HG03066 (cell line): ENCODE data around the gene DPEP2NB.
A peak's percentile ranks its signal among the peaks of the same experiment; 100 is the strongest.
"Not testable (repeated sequence)": the region's sequence is repeated elsewhere in the genome, so short reads cannot be mapped to it uniquely, and the experiment has no call there.

Source experiments
- ATAC-seq: cut with Tn5 transposase; IDR thresholded peaks from one replicate; pipeline ENCODE4 v1.9.1; 2021; ENCODE audit warnings: low read depth; ENCODE audit not compliant: unreplicated experiment

DPEP2NB gene

DNA sequence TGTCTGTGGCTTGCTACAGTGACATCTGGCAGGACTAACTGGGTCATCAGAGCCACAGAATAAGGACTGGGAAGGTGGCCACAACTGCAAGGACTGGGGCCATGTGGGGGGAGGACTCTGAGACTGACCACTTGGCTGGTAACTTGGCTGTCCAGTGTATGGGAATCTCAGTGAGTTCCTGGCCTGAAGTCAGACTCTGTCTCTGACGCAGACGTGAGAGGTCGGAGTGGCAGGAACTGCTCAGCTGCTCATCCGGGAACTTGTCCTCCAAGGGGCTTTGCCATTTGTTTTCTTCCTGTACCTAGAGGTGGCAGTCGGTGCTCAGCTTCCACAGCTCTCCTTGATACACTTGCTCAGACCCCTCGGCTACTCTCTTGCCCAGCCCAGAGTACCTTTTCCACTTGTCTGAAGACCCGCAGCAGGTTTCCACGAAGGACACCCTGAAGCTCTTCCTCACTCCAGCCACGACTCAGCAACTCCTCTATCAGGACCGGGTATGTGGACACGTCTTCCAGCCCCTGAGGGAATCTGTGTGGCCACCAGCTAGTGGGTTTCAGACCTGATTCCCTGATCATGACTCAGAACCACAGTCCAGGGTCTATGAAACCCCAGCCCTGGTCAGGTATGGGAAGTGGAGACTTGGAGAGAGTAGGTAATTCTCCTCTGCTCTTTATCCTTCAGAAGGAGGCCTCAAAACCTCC lies 28.1 kb downstream of the DPEP2NB start:
- ATAC-seq = no peak

DNA sequence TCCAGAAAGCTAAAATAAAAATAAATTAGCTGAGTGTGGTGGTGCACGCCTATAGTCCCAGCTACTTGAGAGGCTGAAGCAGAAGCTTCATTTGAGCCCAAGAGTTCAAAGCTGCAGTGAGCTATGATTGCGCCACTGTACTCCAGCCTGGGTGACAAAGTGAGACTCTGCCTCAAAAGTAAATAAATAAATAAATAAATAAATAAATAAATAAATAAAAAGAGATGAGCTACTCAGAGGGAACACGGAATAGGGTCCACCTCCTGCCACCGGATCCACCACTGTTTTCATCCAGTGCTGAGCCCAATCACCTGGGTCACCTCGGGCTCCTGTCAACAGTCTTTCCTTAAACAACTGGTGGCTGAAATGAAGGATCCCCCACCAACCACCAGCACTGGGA lies 28.8 kb downstream of the DPEP2NB start:
- no peak for ATAC-seq

DNA sequence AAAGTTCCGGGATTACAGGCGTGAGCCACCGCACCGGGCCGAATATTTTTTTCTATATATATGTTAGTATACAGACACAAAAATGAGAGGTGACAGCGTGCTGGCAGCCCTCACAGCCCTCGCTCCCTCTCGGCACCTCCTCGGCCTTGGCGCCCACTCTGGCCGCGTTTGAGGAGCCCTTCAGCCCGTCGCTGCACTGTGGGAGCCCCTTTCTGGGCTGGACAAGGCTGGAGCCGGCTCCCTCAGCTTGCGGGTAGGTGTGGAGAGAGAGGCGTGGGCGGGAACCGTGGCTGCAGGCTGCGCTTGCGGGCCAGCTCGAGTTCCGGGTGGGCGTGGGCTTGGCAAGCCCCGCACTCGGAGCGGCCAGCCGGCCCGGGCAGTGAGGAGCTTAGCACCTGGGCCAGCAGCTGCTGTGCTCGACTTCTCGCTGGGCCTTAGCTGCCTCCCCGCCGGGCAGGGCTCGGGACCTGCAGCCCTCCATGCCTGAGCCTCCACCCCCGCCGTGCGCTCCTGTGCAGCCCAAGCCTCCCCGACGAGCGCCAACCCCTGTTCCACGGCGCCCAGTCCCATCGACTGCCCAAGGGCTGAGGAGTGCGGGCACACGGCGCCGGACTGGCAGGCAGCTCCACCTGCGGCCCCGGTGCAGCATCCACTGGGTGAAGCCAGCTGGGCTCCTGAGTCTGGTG lies 33.6 kb downstream of the DPEP2NB start:
- no peak for ATAC-seq

DNA sequence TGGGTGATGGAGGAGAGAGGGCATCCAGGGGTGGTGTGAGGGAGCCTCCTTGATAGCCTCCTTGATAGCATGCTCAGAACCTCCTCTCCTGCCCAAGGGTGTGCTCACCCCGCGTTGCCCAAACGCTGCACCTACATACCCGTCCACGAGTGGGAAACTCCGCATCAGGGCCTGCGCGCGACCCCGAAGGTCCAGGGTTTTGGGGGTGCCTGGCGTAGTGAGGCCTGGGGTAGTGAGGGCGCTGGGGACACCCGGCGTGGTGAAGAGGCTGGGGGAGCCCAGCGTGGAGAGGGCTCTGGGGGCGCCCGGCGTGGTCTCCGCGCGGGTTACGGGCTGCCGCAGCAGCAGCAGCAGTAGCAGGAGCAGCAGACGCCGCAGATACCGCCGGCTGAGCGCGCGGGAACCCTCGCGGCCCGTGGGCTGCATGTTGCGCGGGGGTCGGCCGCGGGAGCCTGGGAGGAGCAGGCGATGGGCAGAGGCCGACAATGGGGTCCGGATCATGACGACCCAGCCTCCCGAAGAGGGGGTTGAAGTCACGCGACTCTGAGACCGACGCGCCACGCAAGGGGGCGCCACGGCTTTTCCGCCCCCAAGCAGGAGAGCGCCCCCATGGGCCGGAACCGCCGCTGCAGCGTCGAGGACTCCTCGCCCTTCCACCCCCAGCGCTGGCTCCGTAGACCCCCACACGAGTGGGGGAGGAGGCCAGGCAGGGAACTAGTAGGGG lies 35.6 kb downstream of the DPEP2NB start, which contains the start of gene DPEP3:
Gene DPEP3 (minus strand): TSS at position 545 of the 724 bp plus-strand sequence. CDS start 119 bp downstream, at position 426.
- no peak for ATAC-seq

DNA sequence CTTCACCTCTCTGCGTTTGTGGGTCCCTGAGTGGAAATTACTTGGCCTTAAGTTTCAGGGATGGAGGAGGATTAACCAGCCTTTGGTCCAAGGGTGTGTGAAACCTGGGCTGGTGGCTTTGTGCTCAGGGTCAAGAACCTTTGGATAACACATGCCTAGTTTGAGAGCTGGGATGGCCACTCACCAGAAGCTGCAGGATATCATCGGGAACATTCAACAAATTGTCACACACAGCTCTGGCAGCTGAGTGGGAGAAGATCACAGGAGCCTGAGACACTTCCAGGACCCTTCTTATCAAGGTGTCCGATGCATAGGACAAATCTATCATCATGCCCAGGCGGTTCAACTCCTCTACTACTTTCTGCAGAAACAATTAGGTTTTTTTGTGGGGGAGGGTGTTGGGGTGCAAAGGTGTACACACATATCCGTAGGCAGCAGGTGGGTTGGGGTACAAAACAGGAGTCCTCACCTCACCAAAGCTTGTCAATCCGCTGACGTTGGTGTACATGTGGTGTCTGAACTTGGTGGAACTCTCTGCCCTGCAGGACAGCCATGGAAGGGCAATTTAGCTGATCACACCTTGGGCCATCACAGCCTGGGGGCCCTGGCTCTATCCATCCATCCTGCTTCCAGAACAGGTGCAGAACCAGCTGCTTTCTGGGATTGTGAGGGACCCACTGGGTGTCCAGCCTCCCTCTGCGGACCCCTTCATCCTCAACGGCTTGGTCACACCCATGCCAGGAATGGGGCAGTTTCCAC lies 38.1 kb downstream of the DPEP2NB start:
- no peak for ATAC-seq

DNA sequence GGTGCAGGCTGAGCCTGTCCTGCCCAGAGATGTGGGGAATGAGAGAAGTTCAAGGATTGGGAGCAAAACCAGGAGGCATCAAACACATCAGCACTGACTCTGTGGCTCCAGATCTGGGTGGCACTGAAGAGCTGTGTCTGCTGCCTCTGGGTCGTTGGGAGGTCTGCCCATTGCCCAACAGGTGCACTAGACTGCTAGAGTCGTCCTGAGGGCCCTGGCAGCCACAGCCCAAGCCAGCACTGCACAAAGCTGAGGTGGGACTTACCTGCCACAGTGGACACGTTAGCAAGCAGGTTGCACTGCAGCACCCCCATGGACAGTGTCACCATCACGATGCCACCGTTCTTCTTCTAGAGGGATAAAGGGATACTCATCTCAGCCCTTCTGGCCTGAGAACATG lies 38.7 kb downstream of the DPEP2NB start:
- no peak for ATAC-seq

DNA sequence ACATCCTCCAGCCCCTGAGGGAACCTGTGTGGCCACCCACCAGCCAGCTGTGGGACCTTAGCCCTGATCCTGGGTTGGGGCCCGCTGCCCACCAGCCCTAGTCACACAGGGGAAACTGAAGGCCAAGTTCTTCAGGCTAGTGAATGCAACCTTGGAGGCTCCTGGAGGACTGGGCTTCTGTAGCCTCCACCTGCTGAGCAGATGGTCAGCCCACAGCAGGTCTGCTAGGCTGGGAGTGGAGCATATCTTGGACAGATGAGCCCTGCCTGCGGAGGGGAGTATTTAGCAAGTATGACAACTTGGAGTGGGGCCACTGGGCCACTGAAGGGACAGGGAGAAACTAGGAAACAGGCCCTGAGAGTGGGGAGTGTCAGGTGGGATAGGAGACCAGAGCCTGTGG lies 39.5 kb downstream of the DPEP2NB start:
- ATAC-seq = no peak

DNA sequence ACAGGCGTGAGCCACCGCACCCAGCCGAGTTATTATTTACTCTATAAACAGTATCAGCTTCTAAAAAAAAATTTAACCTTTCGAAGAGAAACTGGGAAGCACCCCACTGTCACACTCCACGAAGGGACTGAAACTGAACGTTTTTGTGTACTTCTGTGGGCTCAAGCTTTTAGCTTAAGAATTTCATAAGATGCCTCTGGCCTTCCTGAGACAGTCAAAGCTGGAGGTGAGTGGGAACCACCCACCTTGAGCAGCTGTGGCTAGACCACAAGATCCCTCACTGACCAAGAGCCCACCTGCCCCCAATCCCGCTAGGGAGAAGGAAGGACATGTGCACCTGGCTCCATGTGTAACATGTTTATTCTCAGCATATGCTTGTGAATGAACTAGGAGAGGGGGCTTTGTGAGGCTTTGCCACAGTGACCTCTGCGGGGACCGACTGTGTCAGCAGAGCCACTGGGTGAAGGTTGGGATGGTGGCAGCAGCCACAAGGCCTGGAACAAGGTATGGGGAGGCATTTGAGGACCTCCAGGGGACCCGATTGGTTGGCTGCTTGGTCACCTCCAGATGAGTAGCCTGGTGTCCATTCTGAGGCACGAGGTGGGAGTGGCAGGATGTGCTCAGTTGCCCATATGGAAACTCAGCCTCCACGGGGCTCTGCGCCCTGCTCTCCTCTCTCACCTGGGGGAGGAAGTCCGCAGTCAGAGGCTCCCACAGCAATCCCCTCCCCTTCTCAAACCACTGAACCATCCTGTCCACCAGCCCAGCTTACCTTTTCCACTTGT lies 40.2 kb downstream of the DPEP2NB start:
- ATAC-seq = no peak

DNA sequence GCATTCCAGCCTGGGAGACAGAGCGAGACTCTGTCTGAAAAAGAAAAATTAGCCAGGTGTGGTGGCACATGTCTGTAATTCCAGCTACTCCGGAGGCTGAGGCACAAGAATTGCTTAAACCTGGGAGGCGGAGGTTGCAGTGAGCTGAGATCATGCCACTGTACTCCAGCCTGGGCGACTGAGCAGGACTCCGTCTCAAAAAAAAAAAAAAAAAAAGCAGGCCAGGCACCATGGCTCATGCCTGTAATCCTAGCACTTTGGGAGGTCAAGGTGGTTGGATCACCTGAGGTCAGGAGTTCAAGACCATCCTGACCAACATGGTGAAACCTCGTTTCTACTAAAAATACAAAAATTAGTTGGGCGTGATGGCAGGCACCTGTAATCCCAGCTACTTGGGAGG lies 43.4 kb downstream of the DPEP2NB start:
- not testable (repeated sequence) for ATAC-seq

DNA sequence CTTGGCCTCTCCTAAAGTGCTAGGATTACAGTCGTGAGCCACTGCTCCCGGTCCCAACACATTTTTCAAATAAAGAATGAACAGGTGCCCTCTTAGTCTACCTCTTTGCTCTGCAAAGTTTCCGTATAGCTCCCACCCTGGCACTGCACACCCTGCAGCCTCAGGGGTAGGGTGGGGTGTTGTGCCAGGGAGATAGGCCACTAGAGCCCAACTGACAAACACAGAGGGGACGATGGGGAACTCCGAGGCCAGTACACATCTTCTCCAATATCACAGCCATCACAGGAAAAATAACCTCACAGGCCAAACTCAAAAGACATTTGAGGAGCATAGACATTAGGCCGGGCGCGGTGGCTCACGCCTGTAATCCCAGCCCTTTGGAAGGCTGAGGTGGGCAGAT lies 44.6 kb downstream of the DPEP2NB start:
- ATAC-seq = no peak

DNA sequence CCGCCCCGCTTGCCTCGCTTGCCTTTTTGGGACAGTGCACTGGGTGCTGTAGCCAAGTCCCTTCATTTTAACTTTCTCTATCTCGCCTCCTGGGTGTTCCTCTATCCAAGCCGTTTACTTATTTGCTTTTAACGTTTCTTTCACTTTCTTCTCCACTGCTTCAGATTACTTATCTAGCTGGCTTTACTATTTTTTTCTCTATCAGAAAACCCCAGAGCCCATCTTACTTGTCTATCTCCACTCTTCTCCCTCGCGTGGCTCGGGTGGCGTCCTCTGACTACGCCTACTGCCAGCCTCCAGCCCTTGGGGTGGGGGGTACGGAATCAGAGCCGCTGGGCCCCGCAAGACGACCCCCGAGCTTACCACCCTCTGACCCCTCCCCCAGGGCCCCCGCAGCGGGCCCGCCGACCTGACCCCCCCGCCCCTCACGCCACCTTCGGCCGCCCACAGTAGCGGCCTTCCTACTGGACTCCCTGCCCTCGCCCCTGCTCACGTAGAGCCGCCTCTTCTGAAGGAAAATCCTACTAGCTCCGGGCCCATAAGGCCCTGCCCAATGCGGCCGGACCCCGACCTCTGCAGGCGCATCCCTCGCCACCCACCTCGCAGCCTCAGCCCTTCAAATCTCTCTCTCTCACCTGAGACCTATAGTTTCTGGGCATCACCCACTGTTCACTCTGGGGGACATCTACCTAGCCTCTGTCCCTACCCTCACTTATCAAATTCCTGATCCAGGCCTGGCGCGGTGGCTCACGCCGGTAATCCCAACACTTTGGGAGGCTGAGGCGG lies 46.3 kb downstream of the DPEP2NB start:
- ATAC-seq = no peak

DNA sequence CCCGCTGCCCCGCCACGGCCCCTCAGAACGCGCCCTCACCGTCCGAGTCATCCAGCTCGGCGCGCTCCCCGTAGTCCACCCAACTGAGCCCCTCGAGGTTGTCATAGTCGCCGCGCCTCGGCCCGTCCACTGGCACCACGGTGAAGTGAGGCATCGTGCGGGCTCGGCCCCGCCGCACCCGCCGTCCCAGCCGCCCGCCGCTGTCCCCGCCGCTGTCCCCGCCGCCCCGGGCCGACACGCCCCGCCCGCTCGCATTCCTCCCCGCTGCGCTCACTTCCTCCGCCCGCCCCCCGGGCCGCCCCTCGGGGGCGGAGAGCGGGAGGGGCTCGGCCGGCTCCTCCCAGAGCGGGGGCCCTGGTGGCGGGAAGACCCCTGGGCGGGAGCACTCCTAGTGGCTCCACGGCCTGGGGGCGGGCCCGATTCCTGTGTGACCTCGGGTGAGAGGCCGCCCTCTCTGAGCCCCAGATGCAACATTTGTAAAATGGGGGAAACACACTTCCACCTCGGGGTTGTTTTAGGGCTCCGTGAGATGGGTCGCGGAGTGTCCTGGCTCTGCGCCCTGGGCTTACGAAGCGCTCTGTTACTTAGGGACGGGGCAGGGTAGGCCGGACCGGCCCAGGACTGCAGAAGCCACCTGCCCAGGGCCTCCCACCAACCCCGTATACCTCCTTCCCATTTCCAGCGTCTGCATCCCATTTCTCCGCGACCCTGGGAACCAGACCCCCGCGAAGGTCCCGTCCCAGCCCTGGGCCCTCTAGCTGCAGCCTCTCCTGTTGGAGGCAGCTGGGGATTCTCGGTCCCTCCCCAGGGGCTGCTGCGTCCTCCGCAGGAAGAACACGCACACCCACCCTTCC lies 47.1 kb downstream of the DPEP2NB start, which contains the start of gene SLC12A4:
Gene SLC12A4 (minus strand): TSS at position 238 of the 854 bp plus-strand sequence. CDS start 84 bp downstream, at position 154.
- ATAC-seq = peak; percentile 71

DNA sequence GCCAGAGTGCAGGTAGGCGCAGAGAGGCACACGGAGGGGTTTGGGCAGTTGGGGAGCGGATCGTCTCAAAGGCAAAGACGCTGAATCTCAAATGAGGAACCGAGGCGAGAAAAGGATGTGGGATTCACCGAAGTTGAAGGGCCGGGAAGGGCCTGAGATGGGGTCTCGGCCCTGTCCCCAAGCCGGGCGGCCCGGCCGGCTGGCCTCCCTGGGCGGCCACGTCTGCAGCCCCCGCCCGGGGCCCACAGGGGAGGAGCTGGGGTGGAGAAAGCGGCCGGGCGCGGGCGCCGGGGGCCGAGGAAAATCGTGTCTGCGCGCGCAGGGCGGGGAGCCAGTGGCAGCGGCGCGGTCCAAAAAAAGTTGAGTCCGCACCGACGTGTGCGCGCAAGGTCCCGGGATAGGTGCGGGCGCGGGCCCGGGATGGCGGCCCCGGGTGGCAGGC lies 47.7 kb downstream of the DPEP2NB start:
- peak; percentile 28 for ATAC-seq

DNA sequence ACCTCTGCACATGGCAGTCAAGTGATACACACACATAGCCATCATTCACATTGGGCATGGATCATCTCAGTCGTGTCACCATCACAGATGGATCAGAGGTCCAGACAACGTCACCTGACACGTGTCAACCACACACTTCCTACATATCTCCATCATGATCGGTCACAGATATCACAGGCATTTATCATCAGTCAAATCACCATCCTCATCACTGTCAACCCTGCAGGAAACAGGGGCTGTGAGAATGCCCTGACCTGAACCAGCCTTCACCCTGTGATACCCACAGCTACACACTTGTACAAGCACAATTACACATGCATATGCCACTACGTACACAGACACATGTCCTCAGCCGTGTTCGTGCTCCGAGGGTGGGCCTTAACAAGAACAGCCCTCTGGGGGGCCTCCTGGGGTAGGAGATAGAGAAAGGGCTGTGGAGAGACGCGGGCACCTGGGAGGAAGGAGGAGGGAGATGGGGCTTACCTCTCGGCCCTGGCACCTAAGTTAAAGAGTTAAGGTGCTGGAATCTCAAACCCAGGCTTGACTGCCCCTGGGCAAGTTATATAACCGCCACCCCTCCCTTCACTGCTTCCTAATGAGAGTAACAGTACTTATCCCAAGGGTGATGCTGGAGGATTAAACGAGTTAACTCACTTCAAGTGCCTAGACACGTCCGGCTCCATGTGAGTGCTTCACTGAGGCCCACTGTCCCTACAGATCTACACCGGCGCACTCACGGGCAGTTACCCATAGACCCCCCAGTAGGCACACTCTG lies 48.3 kb downstream of the DPEP2NB start:
- ATAC-seq = no peak

DNA sequence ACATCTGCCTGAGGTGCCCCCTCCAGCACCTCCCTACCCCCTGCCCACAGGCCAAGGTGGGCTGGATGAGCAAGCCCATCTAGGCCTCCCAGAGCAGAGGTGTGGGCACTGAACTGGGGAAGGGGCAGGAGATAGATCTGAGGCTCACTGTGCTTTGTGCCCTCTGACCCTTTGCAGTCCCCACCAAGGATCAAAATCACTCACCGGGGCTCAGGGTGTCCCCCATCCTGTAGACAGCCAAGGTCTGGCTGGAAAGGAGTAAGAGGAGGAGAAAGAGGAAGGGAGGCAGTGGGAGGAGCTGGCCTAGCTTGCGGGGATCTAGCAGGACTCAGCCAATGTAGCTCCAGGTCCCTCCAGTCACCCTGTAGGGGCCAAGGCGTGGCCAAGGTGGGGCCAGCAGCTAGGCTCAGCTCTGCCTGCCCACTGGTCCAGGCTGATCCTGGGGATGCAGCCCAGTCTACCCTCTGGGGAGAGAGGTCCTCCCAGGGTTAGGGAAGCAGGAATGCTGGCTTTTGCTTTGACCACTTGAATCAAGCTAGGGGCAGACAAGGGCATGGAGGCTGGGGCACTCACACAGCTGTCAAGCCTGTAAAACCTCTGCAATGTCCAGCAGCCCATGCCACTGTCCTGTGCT lies 49.0 kb downstream of the DPEP2NB start:
- ATAC-seq = no peak

DNA sequence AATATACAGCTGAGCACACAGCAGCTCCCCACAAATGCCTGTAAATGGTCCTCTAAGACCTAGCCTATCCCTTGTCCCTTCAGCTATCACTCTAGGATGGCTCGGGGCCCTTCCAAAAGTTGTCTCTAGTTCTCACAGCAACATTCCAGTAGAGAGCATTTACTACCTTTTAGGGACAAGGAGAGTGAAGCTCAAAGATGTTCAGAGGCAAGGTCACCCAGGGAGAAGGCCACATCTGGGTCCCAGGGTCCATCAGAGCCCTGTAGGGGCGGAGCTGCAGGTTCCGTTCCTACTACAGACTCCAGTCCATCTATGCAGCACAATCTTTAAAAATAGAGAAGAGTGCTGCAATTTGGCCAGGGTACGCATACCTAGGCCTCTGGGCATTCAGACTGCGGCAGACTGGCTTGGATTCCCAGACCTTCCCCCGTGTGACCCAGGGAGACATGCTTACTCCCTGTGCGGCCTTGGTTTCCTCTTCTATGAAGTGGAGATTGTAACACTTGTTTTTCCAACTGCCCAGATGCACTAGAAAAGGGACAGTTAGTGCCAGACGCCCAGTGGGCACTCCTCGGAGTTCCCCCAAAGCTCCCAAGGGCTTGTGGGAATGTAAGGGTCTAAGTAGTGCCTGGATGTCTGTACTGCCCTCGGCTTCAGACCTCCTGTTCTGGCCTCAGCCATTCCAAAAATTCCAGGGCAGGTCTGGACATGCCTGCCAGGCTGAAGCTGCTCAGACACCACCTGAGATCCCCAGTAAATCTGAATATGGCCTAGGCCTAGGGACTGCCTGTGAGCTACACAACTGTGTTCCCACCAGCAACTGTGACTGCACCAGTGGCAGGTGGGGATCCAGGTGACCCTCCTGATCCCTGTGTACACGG lies 49.8 kb downstream of the DPEP2NB start:
- no peak for ATAC-seq
